SK-N-SH (cell line): ENCODE data around the gene UCP3.

Source experiments
- EP300 ChIP-seq, 2 experiments: IDR thresholded peaks; 2 replicates each; pipeline versions ENCODE4 v1.4.0 to v1.6.1; 2012; ENCODE audit warnings: borderline replicate concordance in 1 of 2, low read depth in 1 of 2, low read length in 1 of 2
- EZH2phosphoT487 ChIP-seq: fragments of 200-600 bp; sonication (generic); IDR thresholded peaks from 2 replicates; pipeline ENCODE4 v1.6.1; 2017; ENCODE audit warnings: low read depth, mixed run types, mild to moderate bottlenecking, antibody characterized with exemption, moderate library complexity, borderline replicate concordance
- MXI1 ChIP-seq: IDR thresholded peaks from 2 replicates; pipeline ENCODE4 v1.6.1; 2012; ENCODE audit warnings: mild to moderate bottlenecking, low read depth, low read length, improper control_type of control experiment
- POLR2AphosphoS5 ChIP-seq: IDR thresholded peaks from 2 replicates; pipeline ENCODE4 v1.6.1; 2012; ENCODE audit warnings: low read depth, low read length
- RAD21 ChIP-seq: IDR thresholded peaks from 2 replicates; pipeline ENCODE4 v1.6.1; 2012; ENCODE audit warnings: mild to moderate bottlenecking, low read length
- REST ChIP-seq: IDR thresholded peaks from 2 replicates; pipeline ENCODE4 v1.6.1; 2012; ENCODE audit warnings: mild to moderate bottlenecking, low read depth, low read length, moderate library complexity
- TAF1 ChIP-seq: IDR thresholded peaks from 2 replicates; pipeline ENCODE4 v1.6.1; 2012; ENCODE audit warnings: low read depth, mild to moderate bottlenecking, low read length, moderate library complexity, borderline replicate concordance
- TF ChIP-seq, protein P1 (sequence below): fragments of 200-600 bp; sonication (generic); IDR thresholded peaks from 2 replicates; pipeline ENCODE4 v1.6.1; 2017; ENCODE audit warnings: antibody characterized with exemption, mild to moderate bottlenecking, moderate library complexity

DNA sequence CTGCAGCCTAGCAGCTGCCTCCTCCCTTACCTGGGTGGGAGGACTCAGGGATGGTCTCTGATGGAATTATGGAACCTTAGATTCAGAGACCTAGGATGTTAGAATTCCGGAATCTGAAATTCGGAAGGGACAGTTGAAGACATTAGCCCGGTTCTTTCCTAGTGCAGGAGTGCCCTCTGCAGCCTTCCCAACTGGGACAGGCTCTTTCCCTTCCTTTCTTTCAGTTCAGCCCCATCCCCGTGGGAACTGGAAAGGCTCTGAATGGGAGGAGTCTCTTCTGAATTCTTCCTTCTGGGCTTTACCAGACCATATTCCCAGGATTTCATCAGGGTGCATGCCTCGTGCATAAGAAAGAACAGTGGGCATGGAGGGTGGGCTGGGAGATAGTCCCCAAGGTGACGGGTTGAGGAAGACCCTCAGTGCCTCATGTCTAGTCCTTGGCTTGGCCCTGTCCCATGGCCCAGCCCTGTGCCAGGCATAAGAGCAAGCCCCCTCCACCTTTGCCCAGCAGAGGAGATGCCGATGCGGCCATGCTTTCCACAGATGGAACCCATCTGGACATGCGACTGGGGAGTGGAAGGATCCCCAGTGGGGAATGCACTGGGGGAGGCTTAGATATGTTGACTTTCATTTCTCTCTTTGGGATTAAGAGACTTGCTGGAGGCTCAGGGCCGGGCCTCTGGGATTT is 43.7 kb downstream of the UCP3 start:
- TF ChIP-seq POLR2AphosphoS5, result no peak
- TF ChIP-seq, protein P1, sequence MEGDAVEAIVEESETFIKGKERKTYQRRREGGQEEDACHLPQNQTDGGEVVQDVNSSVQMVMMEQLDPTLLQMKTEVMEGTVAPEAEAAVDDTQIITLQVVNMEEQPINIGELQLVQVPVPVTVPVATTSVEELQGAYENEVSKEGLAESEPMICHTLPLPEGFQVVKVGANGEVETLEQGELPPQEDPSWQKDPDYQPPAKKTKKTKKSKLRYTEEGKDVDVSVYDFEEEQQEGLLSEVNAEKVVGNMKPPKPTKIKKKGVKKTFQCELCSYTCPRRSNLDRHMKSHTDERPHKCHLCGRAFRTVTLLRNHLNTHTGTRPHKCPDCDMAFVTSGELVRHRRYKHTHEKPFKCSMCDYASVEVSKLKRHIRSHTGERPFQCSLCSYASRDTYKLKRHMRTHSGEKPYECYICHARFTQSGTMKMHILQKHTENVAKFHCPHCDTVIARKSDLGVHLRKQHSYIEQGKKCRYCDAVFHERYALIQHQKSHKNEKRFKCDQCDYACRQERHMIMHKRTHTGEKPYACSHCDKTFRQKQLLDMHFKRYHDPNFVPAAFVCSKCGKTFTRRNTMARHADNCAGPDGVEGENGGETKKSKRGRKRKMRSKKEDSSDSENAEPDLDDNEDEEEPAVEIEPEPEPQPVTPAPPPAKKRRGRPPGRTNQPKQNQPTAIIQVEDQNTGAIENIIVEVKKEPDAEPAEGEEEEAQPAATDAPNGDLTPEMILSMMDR, result no peak
- no peak for TF ChIP-seq MXI1
- no peak for TF ChIP-seq RAD21
- no peak for TF ChIP-seq EZH2phosphoT487
- no peak for TF ChIP-seq REST
- TF ChIP-seq TAF1, result no peak
- no peak for TF ChIP-seq EP300 (IDR thresholded peaks at IDR 0.05; ENCODE audit: borderline replicate concordance in 1 of 2, low read depth in 1 of 2, low read length in 1 of 2)
